K562 treated with DMSO at 1 percent for 12 hours (cell line): ENCODE results near the gene PLAC9. TPM values are rescaled to one million over a fixed set of nuclear protein-coding genes. Genes with fewer than 3 reads are reported as not detected.

ENCODE experiments used
- total RNA-seq: library from RNA; unstranded; fragments of 300-600 nt; gene quantifications from 2 replicates; pipeline ENCODE4 v1.2.3, GENCODE V29; 2022; ENCODE audit not compliant: insufficient read depth

Gene PLAC9, protein sequence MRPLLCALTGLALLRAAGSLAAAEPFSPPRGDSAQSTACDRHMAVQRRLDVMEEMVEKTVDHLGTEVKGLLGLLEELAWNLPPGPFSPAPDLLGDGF
- not detected in 2 replicates for total RNA-seq

DNA sequence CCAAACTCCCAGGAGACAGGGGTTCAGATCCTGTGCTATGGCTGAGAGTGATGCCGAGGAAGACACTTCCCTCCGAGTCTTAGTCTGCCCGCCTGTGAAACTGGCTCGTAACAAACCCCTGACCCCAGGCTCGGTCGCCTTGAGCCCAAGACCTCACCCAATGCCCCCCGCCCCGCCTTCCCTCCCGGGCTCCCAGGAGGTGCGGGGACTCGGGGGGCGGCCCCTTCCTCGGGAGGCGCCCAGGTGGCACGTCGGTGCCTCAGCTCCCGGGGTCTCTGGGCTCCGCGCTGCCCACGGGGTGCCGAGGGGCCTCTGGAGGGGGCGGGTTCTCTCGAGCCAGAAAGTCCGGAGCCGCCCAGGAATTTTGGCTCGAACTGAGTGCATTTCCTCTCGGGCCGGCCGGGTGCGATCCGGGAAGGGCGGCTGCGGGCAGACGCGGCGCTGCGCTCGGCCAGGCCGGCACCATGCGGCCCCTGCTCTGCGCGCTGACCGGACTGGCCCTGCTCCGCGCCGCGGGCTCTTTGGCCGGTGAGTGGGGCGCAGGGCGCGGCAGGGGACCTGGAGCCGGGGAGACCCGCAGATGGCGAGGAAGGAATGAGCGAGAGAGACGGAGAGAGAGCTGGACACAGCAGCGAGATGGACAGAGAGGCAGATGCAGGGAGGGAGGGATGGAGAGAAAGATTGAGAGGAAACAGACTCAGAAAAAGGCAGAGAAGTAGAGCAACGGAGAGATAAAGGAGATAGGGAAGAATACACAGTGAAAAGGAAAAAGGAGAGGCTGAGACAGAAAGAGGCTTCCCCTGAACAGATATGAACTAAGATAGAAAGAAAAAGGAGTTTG lies at the start of gene PLAC9:
Gene PLAC9 (plus strand): TSS at position 432 of the 841 bp plus-strand sequence. CDS start 33 bp downstream, at position 465.

Other genes starting within 250 kb of the PLAC9 start
- gene SFTPD, start 183.6 kb upstream of the PLAC9 start, total RNA-seq: not detected in 2 replicates
- 2.0 and 3.7 TPM in 2 replicates for gene TMEM254, start 54.1 kb upstream of the PLAC9 start, total RNA-seq
- 123 and 189 TPM in 2 replicates for gene ANXA11, start 72.8 kb downstream of the PLAC9 start, total RNA-seq
- 1.9 and 2.5 TPM in 2 replicates for gene MAT1A, start 156.9 kb downstream of the PLAC9 start, total RNA-seq
- gene DYDC1, start 224.0 kb downstream of the PLAC9 start, total RNA-seq: not detected in 2 replicates
- gene DYDC2, start 224.1 kb downstream of the PLAC9 start, total RNA-seq: 3.2 and 3.4 TPM in 2 replicates